SIG-M5 (cell line): ENCODE measurements around the gene SMIM33.
"Not testable (repeated sequence)": the region's sequence is repeated elsewhere in the genome, so short reads cannot be mapped to it uniquely, and the experiment has no call there.

ENCODE experiments used
- DNase-seq: peaks from one replicate; lab custom pipeline; 2025; lab: John Stamatoyannopoulos, UW

Gene SMIM33

DNA sequence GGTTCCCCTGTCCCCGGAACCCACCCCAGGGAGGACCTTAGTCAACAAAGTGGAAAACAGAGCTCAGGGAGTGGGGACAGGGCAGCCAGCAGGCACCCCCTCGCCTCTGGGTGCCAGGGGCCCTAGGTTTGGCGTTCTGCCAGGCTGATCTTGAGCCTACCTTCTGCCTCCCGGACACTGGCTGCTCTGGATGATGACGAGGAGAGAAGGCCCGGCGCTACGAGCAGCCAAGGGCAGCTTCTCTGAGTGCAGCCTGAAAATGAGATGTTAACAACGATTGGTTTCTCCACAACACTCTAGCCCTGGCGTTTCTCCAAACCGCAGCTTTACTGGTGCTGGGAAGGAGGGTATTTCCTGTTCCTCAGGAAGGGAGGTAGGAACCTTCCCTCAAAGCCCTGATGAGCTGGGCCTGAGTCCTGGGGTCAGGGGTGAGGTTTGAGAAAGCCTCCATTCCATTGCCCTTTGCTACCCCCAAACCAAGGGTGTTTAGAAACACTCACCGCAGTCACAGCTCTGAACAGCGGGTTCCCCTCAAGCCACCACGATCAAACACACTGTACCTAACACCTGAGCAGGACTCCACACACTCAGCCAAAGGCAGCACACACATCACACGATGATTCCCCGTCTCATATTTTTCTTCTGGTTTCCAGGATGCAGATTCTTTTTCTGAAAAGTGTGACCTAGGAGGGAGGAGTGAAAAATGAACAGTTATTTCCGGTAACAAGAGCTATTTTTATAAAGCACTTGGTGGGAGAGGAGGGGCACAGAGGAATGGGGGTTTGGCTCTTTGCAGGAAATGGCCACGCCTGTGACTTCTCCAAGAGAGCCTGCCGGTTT lies 11.5 kb downstream of the SMIM33 start, which contains the start of gene STING1:
TSS of gene STING1 (minus strand) at position 709 of the 840 bp plus-strand sequence. CDS start 1,054 bp downstream, outside the sequence.
- peak; percentile 82 for DNase-seq

DNA sequence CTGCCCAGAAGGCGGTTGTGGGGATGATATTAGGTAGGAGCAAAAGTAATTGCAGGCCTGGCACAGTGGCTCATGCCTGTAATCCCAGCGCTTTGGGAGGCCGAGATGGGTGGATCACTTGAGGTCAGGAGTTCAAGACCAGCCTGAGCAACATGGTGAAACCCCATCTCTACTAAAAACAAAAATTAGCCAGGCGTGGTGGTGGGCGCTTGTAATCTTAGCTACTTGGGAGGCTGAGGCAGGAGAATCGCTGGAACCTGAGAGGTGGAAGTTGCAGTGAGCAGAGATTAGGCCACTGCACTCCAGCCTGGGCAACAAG lies 12.0 kb downstream of the SMIM33 start:
- not testable (repeated sequence) for DNase-seq

DNA sequence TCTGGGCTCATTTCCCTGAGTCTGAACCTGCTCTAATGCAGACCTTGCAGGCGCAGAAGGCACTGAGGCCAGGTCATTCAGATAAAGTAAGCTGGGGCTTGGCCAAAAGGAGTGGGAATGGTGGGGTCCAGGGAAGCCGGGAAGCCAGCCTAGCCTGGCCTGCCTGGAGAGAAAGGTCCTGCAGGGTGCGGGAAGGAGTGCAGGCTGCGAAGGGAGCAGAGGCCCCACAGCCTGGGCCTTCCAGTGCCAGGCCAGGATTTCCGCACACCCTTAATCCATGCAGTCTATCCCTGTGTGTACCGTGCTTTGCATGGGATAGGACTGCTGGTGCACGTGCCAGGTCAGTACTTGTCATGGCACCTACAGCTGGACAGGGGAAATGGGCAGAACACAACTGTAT lies 15.4 kb downstream of the SMIM33 start:
- no peak for DNase-seq

DNA sequence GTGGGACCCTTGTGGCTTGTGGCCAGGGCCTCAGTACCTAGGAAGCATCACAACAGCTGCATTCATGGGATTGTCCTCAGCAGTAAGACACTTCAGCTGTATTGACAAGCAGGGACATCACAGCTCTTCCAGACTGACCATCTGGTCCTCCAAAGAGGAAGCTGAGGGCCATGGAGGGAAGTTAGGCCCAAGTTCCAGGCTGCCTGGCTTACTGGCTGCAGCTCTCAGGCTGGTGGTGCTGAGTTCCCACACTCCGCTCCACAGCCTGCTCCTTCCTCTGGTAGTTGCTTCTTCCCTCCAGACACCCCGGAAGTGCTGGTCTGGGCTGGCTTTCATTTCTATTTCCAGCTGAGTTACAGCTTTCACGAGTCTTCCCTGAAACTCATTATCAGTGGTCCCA lies 17.5 kb downstream of the SMIM33 start:
- DNase-seq = no peak

DNA sequence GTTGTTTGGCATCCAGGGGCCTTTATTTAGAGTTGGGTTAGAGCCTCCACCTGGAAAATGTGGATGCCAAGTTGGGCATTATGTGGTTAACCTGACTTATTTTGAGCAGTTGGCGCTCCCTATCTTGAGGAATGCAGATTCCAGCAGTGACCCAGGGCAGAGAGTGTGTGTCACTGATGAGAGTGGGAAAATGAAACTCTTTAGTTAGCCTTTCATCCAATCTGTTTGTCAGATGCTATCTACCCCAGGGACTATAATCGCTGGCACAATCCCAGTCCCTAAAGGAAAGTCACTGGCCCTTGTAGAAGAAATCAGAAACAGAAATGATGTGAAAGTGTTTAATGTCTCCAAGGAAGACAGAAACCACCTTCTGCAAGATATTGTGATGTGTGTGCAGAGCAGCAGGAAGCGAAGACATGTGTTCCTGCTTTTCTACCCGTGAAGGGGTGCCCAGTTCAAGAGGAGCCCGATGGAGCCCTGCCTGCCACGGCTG lies 21.9 kb downstream of the SMIM33 start:
- DNase-seq = no peak

DNA sequence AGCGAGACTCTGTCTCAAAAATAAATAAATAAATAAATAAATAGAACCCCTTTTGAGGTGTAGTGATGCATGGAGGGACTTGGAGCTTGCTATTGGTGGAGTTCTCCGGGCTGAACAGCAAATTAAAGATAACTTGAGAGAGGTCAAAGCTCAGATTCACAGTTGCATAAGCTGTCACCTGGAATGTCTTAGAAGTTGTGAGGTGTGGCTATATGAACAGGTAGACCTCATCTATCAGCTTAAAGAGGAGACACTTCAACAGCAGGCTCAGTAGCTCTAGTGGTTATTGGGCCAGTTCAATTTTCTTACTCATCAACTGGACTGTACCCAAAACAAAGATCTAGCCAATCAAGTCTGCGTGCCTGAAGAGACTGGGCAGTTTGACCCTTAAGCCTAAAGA lies 23.5 kb downstream of the SMIM33 start:
- DNase-seq = no peak

DNA sequence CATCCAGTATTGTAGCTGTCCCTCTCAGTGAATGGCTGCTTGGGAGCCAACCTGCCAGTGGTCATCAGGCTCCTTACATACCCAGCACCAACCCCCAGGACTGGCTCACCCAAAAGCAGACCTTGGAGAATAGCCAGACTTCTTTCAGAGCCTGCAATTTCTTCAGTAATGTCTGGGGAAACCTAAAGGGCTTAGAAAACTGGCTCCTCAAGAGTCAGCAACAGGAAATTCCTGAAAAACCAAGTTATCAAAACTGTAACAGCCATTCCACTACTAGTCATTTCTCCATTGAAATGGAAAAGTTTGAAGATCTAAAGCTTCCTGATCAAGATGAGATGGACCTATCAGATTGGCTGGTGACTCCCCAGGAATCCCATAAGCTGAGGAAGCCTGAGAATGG lies 24.0 kb downstream of the SMIM33 start:
- DNase-seq = no peak

DNA sequence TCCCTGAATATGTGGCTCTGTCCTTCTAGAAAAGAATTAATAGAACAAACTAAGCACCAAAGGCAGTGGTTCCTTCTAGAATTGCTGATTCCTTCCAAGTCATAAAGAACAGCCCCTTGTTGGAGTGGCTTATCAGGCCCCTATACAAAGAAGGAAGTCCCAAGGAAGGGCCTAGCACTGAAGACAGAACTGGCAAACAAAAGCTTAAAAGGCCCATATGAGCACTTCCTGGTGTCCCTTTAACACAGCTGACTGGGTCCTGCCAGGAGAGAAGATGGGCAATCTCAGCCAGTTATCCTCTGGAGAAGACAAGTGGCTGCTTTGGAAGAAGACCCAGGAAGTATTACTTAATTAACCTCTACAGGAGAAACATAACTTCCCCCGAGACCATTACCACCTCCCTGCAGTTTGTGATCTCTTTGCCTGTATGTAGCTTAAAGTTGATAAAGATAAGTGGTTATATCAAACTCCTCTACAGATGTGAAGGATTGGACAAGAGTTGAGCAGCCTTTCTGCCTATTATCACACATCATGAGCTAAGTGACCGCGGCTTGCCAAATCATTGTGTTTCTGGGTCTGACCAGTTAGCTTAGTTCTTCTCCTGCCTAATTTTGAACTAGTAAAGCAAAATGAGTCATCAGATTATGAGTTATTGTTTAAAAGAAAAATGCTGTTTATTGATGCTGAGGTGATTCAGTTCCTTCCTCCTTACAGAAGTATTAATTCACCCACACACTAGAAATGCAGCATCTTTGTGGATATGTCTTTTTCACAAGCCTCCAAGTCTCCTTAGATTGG lies 25.0 kb downstream of the SMIM33 start:
- DNase-seq = no peak

DNA sequence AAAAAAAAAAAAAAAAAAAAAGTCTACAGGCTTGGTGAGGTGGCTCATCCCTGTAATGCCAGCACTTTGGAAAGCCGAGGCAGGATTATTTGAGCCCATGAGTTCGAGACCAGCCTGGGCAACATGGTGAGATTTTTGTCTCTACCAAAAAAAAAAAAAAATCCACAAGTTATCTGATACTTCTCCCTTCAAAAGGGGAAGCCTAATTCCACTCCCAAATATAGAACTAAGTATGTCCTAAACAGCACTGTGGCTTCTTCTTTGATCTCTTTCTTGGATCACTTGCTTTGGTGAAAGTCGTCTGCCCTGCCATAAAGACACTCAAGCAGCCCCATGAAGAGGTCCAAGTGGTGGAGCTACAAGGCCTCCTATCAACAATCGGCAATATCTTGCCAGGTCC lies 30.6 kb downstream of the SMIM33 start:
- DNase-seq = no peak

DNA sequence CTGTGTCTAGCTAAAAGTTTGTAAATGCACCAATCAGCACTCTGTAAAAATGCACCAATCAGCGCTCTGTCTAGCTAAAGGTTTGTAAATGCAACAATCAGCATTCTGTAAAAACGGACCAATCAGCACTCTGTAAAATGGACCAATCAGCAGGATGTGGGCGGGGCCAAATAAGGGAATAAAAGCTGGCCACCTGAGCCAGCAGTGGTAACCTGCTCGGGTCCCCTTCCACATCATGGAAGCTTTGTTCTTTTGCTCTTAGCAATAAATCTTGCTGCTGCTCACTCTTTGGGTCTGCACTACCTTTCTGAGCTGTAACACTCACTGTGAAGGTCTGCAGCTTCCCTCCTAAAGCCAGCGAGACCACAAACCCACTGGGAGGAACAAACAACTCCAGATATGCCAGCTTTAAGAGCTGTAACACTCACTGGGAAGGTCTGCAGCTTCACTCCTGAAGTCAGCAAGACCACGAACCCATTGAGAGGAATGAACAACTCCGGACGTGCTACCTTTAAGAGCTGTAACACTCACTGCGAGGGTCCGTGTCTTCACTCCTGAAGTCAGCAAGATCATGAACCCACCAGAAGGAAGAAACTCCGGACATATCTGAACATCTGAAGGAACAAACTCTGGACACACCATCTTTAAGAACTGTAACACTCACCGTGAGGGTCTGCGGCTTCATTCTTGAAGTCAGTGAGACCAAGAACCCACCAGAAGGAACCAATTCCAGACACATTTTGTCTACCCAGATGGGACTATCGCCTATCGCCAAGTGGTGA lies 32.4 kb downstream of the SMIM33 start:
- DNase-seq = not testable (repeated sequence)

DNA sequence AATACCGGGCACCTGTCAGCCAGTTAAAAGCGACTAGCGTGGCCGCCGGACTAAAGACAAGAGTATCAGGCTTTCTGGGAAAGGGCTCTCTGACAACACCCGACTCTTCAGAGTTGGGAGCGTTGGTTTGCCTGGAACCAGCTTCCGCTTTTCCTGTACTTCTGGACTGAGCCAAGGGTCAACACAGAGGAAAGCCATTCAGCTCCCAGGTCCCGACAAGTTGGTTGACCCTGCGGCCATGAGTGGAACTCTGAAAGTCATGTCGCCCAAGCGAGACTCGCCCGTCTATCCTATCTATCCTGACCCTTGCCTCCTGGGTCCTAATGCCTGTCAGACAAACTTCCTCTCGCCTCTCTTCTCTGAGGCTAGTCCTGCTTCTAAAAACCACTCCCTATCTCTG lies 33.1 kb downstream of the SMIM33 start:
- DNase-seq = not testable (repeated sequence)

DNA sequence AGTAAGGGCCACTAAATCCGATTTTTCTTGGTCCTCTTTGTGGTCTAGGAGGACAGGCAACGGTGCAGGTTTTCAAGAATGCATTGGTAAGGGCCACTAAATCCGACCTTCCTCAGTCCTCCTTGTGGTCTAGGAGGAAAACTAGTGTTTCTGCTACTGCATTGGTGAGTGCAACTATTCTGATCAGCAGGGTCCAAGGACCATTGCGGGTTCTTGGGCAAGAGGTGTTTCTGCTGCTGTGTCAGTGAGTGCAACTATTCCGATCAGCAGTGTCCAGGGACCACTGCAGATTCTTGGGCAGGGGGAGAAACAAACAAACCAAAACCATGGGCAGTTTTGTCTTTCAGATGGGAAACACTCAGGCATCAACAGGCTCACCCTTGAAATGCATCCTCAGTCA lies 33.9 kb downstream of the SMIM33 start:
- not testable (repeated sequence) for DNase-seq

DNA sequence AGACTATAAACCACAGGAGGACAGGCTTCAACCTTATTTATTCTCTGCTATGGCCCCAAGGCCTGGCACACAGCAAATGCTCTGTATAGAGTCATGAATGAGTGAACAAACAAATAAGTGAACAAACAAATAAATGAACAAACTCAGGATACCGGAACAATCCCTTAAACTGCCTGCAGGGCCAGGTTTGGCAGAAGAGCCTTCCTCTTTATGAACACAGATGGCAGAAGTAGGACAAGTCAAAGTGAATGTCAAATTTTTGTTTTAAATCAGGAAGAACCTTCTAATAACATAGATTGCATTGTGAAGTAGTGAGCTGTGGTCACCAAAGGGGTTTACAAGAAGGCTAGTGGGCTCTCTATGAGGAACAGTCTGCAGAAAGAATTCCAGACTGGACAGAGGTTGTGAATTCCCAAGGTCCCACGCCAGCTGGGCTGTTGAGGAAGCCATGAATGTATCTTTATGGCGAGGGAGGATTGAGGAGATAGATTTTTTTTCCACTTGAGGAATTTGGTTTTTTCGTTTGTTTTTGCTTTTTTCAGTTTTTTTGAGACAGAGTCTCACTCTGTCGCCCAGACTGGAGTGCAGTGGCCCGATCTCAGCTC lies 42.1 kb downstream of the SMIM33 start:
- no peak for DNase-seq

DNA sequence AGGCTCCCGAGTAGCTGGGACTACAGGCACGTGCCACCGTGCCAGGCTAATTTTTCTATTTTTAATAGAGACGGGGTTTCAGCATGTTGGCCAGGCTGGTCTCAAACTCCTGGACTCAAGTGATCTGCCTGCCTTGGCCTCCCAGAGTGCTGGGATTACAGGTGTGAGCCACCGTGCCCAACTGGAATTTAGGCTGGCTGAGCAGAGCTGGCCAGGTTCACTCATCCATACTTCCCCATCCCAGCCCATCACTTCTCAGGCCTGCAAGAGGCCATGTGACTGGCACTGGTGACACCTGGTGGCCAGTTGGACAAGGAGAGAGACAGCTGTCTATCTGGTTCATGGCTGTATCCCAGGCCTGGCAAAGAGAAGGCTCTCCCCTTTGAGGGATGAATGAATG lies 42.6 kb downstream of the SMIM33 start:
- not testable (repeated sequence) for DNase-seq

DNA sequence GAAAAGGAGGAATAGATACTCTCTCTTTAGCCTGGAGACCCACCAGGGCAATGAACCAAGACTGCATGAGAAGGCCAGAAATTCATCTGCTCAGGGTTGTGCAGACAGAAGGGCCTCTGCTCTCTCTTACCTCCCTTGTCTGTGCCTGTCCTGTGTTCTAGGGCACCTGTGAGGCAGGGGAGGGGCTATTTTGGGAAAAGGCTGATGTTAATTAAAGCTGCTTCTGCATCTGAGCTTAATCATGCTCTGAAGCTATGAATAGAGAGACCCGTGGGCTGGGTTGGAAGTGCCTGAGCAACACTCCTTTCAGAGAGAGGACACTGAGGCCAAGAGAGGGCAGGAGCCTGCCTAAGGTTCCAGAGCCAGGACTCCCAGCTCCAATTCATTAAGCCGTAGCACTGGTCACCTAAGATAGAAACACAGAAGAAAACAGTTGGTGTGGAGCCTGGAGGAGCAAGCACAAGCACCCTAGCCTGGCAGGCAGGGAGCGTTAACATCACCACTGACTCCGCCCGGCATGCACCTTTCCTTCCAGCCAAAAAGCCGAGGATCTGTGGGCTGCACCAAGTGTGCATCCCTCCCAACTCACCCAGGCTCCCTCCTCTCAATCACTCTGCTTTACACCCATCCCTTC lies 43.2 kb downstream of the SMIM33 start:
- no peak for DNase-seq

DNA sequence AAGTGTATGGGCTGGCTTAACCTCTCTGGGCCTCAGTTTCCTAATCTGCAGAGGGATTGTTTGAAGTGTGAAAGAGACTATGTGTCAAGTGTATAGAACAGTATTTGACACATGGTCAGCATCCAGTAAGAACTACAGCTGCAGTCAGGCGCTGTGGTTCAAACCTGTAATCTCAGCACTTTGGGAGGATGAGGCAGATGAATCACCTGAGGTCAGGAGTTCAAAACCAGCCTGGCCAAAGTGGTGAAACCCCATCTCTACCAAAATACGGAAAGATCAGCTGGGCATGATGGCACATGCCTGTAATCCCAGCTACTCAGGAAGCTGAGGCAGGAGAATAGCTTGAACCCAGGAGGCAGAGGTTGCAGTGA lies 43.7 kb downstream of the SMIM33 start:
- no peak for DNase-seq

DNA sequence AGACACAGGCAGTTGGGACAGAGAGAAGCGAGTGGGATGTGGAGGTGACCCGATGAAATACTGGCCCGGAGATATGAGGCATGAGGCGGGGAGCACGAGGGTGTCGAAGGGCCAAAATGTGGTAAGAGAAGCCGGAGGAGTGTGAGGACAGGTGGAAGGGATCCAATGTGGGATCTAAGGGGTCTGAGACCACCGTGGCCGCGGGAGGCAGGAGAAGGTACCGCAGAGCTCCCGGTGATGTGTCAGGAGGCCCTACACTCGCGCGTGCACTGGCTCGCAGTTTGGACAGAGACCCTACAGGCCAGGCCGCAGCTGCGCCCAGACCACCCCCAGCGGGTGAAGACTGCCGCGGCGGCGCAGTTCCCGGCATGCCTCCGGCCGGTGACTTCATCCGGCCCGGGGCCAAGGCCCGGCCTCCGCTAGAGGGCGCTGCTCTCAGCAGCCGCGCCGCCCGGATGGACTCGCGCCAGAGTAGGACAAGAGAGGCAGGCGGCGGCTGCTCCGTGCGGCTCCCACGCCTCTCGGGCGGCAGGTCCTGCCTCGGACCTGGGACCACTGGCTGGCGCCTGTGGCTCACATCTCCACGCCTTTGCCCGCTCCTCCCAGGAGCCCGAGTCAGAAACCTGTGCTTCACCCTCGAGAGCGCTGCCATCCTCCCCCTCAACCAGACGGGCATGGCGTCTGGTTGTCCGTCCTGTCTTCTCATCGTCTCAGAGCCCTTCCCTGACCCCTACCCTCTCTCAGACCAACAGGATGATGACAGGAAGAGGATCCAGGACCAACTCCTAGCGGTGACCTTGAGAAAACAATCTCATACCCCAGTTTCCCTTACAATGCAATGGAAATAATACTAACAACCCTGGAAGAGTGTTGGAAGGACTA lies 47.1 kb downstream of the SMIM33 start:
- DNase-seq = no peak
